GM12891 (cell line): Measurements from ENCODE around the gene TMX1.

ENCODE experiments used
- POLR2AphosphoS5 ChIP-seq: IDR thresholded peaks from 2 replicates; pipeline ENCODE4 v1.6.1; 2011; ENCODE audit warnings: low read depth, low read length, control low read depth
- SPI1 ChIP-seq: IDR thresholded peaks from 2 replicates; pipeline ENCODE4 v1.6.1; 2011; ENCODE audit warnings: low read depth, low read length, control low read depth

DNA sequence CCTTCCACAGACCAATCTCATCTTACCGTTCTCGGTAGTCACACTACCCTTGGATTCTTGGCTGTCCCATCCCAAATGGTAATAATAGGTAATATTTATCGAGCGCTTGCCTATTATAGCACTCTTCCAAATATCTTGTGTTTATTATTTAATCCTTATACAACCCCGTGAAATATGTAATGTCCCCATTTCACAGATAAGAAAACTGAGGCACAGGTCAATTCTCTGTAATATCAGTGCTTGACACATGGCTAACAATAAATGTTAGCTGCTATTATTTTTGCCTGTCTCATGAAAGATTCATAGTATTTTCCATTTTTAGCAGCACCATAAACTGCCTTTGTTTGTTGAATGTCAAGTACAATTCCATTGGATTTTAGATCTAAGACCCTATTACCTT, 4.5 kb downstream of the TMX1 start:
- TF ChIP-seq POLR2AphosphoS5 (no peak), SPI1 (no peak)
